Hepatocyte (in vitro differentiated cells): ENCODE data around the gene UTRN.

Experiments
- CTCF ChIP-seq: fragments of 200-600 bp; sonication (generic); IDR thresholded peaks from 2 replicates; pipeline ENCODE4 v1.5.1; 2016; ENCODE audit warnings: antibody characterized with exemption, mild to moderate bottlenecking; ENCODE audit not compliant: poor library complexity
- EZH2 ChIP-seq: fragments of 200-600 bp; sonication (generic); IDR thresholded peaks from 2 replicates; pipeline ENCODE4 v1.6.1; 2016; ENCODE audit warnings: antibody characterized with exemption, mild to moderate bottlenecking, borderline replicate concordance
- EZH2phosphoT487 ChIP-seq: fragments of 200-600 bp; sonication (generic); IDR thresholded peaks from one replicate; pipeline ENCODE4 v1.6.1; 2018; ENCODE audit warnings: antibody characterized with exemption, mild to moderate bottlenecking, low read depth, moderate library complexity; ENCODE audit not compliant: unreplicated experiment, severe bottlenecking

GRCh38 chr6:144286503-144287393 lies 1.6 kb downstream of the UTRN start:
- no peak for TF ChIP-seq CTCF
- TF ChIP-seq EZH2: no peak
- TF ChIP-seq EZH2phosphoT487: no peak
